Activated CD4-positive, alpha-beta T cell treated with anti-CD3 and anti-CD28 coated beads, Interleukin-2, Interleukin-4, amounts not matched to agents 100 ng/mL and 50 ng/mL, durations not matched to agents 16 hours and 8 hours (primary cell): ENCODE measurements around the gene CD48.

Experiments
- DNase-seq: peaks from one replicate; pipeline ENCODE4 v3.0.0-alpha.2; 2020; ENCODE audit warnings: low spot score

CD48 gene, protein sequence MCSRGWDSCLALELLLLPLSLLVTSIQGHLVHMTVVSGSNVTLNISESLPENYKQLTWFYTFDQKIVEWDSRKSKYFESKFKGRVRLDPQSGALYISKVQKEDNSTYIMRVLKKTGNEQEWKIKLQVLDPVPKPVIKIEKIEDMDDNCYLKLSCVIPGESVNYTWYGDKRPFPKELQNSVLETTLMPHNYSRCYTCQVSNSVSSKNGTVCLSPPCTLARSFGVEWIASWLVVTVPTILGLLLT

DNA sequence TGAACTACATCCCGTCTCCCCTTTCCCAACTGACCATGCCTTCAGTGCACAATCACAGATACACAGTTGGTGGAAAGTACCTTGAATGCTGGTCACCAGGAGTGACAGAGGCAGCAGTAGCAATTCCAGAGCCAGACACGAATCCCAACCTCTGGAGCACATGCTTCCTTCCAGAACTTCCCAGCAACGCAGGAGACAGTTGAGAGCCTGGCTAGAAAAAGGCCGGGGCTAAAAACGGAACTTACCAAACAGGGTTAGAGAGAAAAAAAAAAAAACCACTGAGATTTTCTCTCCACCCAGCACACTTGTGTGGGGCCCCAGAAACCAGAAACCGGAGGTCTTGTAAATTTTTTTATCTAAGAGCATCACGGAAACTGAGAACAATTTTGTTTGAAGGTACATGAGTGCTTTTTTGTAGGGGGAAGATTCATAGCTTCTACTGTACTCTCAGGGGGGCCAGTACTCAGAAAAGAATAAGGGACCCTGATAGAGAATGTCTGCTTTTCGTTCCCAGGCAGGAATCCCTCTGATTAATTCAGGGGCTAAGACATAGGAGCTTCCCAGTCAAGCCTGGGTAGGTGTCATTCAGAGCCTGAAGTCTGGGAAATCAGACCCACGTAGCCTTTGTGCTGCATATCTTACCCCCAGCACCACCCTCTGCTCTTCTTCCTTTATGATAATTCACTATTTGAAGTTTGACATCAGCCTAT lies at the start of gene CD48:
CD48 (minus strand) TSS at position 221 of the 710 bp plus-strand sequence; CDS start at position 162, 59 bp downstream.
- peak; percentile 80 for DNase-seq

DNA sequence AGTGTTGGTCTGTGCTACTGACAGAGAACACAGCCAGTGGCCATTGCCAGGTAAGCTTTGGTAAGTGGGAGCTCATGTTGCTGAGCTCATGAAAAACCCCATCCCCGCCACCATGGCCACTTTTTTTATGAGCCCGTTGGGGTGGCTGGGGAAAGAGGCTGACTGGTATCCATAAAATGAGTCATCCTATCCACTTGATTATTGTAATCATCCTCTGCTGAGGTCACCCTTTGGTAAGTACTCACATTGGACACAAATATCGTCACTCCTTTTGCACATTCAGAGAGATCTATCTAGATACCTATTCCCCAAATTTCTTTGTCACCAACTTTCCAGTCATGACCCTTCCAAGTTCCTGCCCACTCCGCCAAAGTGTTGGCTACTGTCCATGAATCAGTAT lies 49.4 kb upstream of the CD48 start:
- DNase-seq, result no peak

DNA sequence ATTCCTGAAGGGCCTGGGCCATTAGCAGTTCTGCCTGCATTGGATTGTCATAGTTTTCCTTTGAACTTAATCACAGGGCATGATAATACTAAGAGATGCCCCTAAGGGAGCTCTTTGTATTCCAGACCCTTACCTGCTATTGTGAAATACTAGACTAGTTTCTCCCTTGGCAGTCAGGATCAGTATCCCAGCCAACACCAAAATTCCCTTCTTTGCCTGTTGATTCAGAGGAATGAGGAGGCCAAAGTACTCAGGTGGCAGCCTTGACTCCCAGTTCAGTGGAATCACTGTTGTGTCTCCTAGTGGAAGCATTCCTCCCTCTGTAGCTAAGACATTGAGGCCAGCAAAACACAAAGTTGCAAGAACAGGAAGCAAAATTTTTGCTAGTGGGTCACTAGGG lies 48.1 kb upstream of the CD48 start:
- no peak for DNase-seq

DNA sequence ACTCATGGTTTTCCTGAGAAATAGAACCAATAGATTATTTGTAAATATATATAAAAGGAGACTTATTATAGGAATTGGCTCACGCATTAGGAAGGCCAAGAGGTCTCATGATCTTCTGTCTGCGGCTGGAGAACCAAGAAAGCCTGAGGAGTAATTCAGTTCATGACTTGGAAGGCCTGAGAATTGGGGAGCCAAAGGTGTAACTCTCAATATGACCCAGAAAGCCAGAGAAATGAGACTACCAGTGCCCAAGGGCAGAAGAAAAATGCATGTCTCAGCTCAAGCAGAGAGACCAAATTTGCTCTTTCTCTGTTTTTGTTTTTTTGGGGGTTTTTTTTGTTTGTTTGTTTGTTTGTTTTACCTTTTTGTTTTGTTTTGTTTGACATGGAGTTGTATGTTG lies 46.9 kb upstream of the CD48 start:
- peak; percentile 61 for DNase-seq

DNA sequence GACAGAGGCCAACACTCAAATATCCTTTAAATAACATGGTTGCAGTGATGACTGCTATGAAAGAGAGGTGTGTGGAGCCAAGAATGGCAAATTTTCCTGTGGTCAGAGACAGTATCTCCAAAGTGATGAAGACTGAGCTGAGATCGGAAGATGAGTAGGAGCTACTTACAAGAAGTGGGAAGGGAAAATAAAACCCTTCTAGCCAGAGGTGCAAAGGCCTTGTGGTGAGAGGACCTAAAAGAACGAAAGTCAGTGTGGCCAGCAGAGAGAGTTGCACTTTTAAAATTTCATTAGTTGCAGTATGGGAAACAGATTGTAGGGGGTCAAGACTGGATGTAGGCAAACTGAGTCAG lies 45.2 kb upstream of the CD48 start:
- peak; percentile 52 for DNase-seq

DNA sequence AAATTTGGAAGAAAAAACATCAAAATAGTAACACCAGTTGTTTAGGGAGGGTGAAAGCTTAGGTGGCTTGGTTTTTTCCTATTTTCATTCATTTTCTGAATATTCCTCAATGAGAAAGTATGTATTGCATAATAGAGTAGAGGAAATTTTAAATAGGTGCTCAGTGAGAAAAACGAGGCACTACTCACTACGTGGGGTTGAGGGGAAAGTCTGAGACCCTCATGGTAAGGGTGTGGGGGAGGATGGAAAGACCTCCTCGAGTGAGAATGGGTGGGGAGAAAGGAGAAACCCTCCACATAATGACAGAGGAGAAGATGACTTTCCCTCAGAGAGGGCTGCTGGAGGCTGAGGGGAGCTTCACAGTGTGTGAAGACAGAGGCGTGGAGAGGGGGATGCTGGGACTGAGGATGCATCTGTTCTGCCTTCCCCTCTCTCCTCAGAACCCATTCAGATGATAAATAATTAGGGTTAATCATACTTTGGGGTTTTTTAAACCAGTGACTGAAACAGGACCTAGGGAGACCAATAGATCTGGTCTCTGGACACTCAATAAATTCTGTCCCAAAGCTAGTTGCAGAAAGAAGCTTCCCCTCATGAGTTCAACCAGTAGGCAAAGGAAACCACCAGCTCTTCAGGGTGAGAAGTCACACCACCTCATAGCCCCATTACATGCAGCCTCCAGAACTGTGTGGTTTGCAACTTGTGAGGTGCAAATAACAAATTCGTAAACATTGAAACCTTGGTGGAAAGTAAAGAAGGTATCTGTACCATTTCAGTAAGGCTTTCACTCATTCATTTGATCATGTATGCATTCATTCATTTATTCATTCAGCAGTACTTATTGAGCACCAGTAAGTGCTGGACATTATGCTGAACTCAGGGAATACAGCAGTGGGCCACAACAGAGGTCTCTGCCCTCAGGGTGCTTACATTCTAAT lies 44.6 kb upstream of the CD48 start:
- peak; percentile 60 for DNase-seq

DNA sequence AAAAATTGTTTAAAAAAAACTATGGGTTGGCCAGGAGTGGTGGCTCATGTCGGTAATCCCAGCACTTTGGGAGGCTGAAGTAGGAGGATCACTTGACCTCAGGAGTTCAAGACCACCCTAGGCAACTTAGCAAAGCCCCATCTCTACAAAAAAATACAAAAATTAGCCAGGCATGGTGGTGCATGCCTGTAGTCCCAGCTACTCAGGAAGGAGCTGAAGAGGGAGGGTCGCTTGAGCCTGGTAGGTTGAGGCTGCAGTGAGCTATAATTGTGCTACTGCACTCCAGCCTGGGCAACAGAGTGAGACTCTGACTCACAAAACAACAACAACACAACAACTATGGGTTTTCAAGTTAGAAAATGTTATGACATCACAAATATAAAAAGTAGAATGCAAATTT lies 43.8 kb upstream of the CD48 start:
- no peak for DNase-seq

DNA sequence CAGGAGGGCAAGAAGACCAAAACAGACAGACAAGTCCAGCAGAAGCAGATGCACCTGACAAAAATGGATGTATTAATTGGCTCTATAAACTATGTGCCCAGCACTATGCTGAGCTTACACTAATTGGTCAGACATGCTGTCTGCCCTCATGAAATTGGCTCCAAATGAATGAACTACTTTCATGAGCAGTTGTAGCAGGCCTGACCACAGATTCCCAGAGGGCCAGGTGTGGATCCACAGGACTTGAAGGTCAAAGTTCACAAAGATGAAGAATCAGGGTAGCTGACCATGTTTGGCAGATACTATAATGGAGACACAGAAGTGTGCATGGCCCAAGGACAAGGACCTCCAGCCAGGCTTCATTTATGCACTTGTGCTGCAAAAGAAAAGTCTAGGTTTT lies 42.0 kb upstream of the CD48 start:
- DNase-seq, result no peak

DNA sequence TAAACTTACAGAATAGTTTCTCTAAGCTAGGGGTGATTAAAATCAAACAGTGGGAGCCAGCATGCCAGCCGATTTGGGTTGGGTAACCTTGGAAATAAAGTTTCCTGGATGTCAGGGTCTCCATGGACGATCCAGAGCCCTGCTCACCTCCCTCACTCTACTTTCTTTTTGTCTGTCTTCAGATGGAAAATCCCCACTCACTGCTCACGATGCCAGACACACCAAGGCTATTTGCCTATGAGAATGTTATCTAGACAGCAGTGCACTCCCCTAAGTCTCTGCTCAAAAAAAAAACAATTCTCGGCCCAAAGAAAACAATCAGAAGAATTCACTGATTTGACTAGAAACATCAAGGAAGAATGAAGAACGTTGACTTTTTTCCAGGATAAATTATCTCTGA lies 41.3 kb upstream of the CD48 start:
- no peak for DNase-seq

DNA sequence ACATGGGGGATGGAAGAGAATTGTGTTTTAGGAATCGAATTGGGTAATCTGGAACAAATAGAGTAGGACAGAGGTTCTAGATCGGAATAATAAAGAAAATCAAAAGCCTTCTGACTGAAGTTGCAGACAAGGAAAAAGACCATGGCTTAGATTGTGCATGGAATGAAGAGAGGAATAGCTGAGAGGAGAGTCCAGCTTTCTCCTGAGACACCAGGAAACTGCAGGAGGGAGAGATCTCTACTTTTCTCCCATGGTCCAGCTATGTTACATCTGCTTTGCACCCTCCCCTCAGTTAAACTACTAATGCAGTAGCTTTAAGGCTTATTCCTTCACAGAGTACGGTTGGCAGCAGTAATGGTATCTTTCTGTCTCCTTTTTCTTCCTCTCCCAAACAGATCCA lies 40.8 kb upstream of the CD48 start:
- DNase-seq, result no peak

DNA sequence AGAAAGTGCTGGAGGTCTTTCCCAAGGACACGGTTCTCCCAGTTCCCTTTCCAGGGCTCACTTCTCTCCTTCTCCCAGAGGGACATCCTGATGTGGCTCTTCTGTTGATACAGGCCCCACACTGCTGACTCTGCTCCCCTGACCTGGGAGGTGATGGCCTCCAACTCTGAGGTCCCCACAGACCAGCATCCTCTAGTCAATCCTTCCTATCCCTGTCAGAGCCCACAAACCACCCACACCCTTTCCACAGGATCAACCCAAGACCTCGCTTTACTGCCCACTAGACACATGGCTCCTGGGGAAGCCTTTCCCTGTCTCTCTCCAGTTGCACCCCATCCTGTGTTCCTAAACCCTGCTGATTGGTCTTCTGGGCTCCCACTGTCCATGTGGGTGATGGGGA lies 39.0 kb upstream of the CD48 start:
- no peak for DNase-seq

DNA sequence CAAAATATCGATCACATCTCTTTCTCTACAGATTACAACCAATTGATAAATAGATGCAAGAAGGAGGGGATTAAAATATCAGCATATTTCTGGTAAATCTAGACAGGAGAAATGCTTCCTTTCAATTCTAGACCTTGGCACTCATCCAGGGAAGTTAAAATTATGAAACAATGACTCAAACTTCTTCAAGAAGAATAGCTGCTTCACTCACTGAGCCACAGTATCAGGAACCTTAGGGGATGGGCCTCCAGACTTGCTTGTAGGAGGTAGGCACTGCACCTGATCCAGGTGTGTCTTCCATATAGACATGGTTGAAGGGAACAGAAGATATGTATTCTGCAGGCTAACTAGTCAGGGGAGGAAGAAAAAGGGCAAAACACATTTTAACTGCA lies 37.3 kb upstream of the CD48 start:
- DNase-seq, result no peak

DNA sequence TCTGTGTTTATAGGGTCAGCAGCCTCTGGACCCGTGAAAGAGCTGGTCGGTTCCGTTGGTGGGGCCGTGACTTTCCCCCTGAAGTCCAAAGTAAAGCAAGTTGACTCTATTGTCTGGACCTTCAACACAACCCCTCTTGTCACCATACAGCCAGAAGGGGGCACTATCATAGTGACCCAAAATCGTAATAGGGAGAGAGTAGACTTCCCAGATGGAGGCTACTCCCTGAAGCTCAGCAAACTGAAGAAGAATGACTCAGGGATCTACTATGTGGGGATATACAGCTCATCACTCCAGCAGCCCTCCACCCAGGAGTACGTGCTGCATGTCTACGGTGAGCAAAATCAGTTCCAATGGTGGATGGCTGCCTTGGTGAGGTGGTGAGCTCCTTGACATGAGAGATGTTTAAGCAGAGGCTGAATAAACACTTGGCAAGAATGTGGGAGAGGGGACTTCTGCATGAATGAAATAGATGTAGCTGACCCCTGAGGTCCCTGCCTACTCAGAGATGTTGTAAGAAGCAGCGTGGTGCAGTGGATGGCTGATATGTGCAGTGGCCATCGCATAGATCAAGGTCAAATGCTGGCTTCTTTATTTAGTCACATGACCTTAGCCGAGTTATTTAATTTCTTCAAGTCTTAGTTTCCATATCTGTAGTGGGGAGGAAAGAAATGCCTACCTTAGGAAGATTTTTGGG lies 36.7 kb upstream of the CD48 start:
- DNase-seq, result no peak

DNA sequence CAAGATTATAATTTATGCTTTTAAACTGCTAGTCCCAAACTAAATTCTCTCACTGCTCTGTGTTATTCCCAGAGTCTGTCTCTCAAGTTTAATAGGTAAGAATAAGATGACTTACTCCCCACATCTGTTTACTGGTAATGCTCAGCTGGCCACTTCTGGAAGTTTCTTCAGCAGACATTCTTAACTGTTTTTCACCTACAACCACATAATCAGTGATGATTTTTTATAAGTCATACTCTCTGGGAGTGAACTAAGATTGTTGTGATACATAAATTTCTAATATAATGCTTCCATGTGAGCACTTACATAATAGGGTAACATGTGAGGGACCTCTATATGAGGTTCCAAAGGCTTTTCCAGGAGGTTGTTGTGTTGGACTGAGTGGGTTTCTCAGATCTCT lies 36.1 kb upstream of the CD48 start:
- no peak for DNase-seq

DNA sequence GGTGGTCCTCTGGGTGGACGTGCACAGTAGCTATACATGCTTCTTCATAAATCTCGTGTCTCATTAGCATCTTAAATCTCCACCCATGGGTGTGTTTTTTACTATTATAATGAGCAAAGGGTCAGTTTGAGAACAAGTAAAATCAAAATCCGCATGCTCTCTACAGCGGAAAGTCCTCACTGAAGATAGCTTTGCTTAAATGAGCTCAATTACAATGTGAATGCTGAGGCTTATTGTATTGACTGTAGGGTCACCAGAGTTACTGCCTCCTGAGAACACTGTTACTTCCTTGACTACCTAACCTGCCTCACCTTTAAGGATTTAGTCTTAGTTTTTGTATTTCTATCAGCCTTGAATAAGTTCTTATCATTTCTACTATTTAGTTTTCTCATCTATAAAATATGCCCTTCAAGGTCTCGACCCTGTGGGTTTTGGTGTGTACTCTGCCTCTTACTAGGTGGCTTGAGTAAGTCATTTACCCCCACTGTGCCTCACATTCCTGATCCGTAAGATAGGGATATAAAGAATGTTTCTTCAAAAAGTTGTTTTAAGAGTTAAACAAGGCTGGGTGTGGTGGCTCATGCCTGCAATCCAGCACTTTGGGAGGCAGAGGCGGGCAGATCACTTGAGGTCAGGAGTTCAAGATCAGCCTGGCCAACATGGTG lies 35.3 kb upstream of the CD48 start:
- no peak for DNase-seq

DNA sequence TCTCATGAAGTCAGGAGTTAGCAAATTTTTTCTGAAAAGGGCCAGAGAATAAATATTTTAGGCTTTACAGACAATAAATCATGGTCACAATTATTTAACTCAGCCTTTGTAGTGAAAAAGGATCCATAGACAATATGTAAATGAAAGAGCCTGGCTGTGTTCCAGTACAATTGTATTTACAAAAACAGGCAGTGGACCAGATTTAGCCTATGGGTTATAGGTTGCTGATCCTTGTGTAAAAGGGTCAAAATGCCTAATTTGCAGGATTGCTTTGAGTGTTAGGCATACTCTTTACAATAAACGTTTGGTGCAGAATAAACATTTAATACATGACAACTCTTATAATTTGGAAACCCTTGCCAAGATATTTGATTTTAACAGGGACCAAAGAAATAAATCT lies 33.9 kb upstream of the CD48 start:
- DNase-seq, result no peak

DNA sequence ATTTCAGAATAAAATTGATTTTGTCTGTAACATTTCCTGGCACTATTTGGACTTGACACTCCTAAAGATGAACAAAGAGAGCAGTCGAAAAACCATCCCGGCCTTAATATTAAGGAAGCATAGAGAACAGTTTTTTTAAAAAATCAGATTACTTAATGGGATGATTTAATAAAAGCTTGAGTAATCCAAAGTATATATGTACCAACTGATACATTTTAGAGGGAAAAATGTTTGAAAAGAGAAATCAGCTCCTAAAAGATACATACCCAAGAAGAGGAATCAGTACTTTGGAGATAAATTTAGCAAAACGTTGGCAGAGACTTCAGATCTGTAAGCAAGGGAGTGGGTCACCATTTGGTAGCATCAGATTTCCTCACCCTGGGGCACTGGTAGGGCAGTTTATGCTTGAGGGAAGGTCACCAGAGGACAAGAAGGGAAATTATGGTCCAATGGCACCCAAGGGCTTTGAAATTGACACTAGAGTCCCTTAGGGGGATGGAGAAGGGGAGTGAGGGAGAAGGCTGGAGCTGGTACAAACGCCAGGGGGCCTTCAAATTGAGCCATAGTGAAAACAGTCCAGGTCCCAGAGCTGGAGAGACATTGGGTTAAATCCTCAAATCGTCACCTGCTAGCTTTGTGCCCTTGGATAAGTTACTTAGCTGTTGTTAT lies 33.4 kb upstream of the CD48 start:
- no peak for DNase-seq

DNA sequence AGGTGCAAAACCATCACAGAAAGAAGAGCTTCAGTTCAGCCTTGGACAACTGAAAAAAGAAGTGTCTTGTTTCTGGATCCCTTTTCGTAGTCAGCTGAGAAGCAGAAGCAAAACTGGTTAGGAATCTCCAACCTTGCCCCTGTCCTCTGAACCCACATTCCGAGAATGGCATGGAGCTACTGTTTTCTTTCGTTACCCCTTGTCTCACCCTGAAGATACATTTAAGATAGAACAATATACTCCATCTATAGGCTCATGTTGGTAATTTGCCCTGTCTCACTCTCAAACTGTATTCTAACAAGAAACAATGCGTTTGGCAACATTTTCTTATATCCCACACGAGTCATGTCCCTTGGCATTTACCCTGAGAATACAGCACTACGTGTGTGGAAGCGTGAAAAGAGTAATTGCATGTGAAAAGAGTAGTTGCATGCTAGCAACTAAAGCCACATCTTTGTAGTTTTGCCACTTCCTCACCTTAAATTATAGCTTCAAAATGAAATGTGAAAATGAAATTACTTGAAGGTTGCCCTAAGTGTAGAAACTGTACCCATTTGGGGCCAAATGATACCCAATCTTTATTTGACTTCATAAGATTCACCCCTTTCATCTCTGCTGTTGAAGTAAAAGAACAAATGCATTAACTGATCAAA lies 32.7 kb upstream of the CD48 start:
- DNase-seq, result peak; percentile 61

DNA sequence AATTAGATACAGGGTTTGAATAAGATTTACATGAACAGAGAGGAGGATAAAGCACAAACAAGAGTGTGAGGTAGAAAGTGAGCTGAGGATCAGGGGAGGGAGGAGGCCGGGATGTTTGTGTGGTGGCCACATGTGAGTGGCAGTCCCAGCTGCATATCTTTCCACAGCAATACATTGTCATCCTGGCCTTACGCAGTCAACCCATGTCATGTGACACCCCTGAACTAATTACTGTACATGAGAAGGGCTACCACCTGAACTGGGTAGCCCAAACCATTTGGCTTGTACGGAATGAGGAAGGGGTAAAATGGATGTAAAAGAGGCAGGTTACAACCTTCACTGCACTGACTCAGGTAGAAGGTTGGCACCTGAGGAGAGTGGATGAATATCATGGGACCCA lies 31.6 kb upstream of the CD48 start:
- no peak for DNase-seq

DNA sequence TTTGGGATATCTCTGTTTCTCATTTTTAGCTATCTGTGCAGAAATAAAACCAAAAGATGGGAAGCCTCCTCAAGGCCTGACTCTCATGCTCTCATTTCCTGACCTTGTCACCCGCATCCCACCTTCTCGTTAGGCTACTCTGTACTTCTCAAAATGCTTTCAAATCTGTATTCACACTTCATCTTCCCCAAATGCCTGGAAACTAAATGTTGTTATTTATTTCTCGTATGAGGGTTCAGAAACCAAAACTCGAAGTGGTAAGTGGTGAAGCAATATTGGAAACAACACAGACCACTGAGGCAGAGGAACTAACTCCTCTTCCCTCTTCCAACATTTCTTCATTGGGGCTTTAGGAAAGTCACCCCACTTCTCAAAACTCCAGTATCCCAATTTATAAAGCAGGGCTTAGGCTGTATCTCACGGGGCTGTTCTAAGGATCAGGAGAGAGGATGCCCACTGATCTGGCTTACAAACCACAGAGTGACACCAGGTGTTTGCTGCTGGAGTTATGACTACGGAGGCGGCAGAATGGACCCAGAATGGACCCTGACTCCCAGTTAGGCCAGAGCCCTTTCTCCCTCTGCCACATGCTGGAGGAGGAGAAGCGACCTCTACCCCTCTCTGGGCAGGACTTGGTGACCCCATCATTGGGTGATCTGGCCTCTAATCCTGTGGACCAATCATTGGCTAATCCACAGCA lies 31.0 kb upstream of the CD48 start:
- DNase-seq, result no peak
